ENCODE measurements around the gene NSFL1C.

GRCh38 chr20:1435337-1435699 is 31.3 kb downstream of the NSFL1C start:
- TF ChIP-seq, protein P1, sequence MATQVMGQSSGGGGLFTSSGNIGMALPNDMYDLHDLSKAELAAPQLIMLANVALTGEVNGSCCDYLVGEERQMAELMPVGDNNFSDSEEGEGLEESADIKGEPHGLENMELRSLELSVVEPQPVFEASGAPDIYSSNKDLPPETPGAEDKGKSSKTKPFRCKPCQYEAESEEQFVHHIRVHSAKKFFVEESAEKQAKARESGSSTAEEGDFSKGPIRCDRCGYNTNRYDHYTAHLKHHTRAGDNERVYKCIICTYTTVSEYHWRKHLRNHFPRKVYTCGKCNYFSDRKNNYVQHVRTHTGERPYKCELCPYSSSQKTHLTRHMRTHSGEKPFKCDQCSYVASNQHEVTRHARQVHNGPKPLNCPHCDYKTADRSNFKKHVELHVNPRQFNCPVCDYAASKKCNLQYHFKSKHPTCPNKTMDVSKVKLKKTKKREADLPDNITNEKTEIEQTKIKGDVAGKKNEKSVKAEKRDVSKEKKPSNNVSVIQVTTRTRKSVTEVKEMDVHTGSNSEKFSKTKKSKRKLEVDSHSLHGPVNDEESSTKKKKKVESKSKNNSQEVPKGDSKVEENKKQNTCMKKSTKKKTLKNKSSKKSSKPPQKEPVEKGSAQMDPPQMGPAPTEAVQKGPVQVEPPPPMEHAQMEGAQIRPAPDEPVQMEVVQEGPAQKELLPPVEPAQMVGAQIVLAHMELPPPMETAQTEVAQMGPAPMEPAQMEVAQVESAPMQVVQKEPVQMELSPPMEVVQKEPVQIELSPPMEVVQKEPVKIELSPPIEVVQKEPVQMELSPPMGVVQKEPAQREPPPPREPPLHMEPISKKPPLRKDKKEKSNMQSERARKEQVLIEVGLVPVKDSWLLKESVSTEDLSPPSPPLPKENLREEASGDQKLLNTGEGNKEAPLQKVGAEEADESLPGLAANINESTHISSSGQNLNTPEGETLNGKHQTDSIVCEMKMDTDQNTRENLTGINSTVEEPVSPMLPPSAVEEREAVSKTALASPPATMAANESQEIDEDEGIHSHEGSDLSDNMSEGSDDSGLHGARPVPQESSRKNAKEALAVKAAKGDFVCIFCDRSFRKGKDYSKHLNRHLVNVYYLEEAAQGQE (IDR thresholded peaks at IDR 0.05; ENCODE audit: insufficient read depth in 1 of 2, low read depth in 2 of 2, low read length in 1 of 2), result no peak
- TF ChIP-seq, protein P2, sequence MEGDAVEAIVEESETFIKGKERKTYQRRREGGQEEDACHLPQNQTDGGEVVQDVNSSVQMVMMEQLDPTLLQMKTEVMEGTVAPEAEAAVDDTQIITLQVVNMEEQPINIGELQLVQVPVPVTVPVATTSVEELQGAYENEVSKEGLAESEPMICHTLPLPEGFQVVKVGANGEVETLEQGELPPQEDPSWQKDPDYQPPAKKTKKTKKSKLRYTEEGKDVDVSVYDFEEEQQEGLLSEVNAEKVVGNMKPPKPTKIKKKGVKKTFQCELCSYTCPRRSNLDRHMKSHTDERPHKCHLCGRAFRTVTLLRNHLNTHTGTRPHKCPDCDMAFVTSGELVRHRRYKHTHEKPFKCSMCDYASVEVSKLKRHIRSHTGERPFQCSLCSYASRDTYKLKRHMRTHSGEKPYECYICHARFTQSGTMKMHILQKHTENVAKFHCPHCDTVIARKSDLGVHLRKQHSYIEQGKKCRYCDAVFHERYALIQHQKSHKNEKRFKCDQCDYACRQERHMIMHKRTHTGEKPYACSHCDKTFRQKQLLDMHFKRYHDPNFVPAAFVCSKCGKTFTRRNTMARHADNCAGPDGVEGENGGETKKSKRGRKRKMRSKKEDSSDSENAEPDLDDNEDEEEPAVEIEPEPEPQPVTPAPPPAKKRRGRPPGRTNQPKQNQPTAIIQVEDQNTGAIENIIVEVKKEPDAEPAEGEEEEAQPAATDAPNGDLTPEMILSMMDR (IDR thresholded peaks at IDR 0.05), result no peak
- no peak for TF ChIP-seq POLR2AphosphoS5 (IDR thresholded peaks at IDR 0.05; ENCODE audit: low read depth, low read length)
- TF ChIP-seq TCF7L2 (IDR thresholded peaks at IDR 0.05; ENCODE audit: low read depth, low read length), result no peak

Data from Panc1 (cell line).